H1 (cell line): ENCODE data around the gene SLC38A8. TPM values are rescaled to one million over a fixed set of nuclear protein-coding genes. Genes with fewer than 3 reads are reported as not detected.

Source experiments
- CTCF ChIA-PET: fragments of 300-600 bp; sonication (Branson Sonifier 250); formaldehyde crosslinking; loops from one replicate; lab custom pipeline; 2021; ENCODE audit not compliant: partially characterized antibody; lab: Charles Lee
- POLR2A ChIA-PET: fragments of 300-600 bp; sonication (Branson Sonifier 250); formaldehyde crosslinking; loops from one replicate; lab custom pipeline; 2021; ENCODE audit warnings: inconsistent platforms; ENCODE audit not compliant: partially characterized antibody; lab: Charles Lee
- DNase-seq, 2 experiments: peaks; one replicate each; pipeline versions ENCODE4 v3.0.0 to v3.0.0-alpha.2; 2010 to 2022; ENCODE audit warnings: low spot score in 2 of 2, low read depth in 1 of 2, mixed read lengths in 1 of 2
- FAIRE-seq: peaks from 2 replicates; lab custom pipeline; 2011; peaks lifted over from hg19 to GRCh38; lab: Jason Lieb, UNC
- H2AFZ ChIP-seq: 2 replicates; pipeline ENCODE4 v1.8.1; 2012; ENCODE audit warnings: low read length, inconsistent platforms
- H2AK5ac ChIP-seq: 2 replicates; pipeline ENCODE4 v1.6.1; 2013; ENCODE audit warnings: low read depth, low read length
- H2BK120ac ChIP-seq: replicated peaks from 2 replicates; pipeline ENCODE3; 2013; ENCODE audit warnings: low read depth, low read length, inconsistent platforms
- H2BK12ac ChIP-seq: 2 replicates; pipeline ENCODE4 v1.6.1; 2013; ENCODE audit warnings: low read depth, low read length
- H2BK15ac ChIP-seq: 2 replicates; pipeline ENCODE4 v1.6.1; 2013; ENCODE audit warnings: low read length
- H2BK20ac ChIP-seq: 2 replicates; pipeline ENCODE4 v1.6.1; 2013; ENCODE audit warnings: low read length
- H2BK5ac ChIP-seq: 2 replicates; pipeline ENCODE4 v1.6.1; 2013; ENCODE audit warnings: low read depth, low read length
- H3K14ac ChIP-seq: 2 replicates; pipeline ENCODE4 v1.6.1; 2013; ENCODE audit warnings: inconsistent platforms; ENCODE audit not compliant: insufficient read length
- H3K18ac ChIP-seq: 2 replicates; pipeline ENCODE4 v1.6.1; 2013; ENCODE audit warnings: low read length; ENCODE audit errors: extremely low read depth
- H3K23ac ChIP-seq: 2 replicates; pipeline ENCODE4 v1.6.1; 2013; ENCODE audit warnings: inconsistent platforms; ENCODE audit not compliant: insufficient read length
- H3K23me2 ChIP-seq: 2 replicates; pipeline ENCODE4 v1.6.1; 2013; ENCODE audit warnings: low read depth, low read length
- H3K27ac ChIP-seq: 2 replicates; pipeline ENCODE4 v1.6.1; 2011; ENCODE audit warnings: low read depth, low read length, inconsistent platforms
- H3K27me3 ChIP-seq, 4 experiments: replicated peaks in 1 of 4; 1 replicate in 1 of 4; 2 replicates in 3 of 4; pipeline versions ENCODE4 v1.6.1 to v1.8.1; 2011 to 2013; ENCODE audit warnings: low read length in 3 of 4, mild to moderate bottlenecking in 3 of 4, inconsistent platforms in 2 of 4, mixed read lengths in 2 of 4, moderate library complexity in 1 of 4; ENCODE audit not compliant: control insufficient read depth in 3 of 4, insufficient read depth in 3 of 4; ENCODE audit errors: extremely low read depth in 1 of 4
- H3K36me3 ChIP-seq, 4 experiments: 2 replicates each; pipeline versions ENCODE4 v1.6.1 to v1.8.1; 2011 to 2013; ENCODE audit warnings: mild to moderate bottlenecking in 4 of 4, low read length in 3 of 4, moderate library complexity in 2 of 4, control low read depth in 1 of 4, inconsistent platforms in 1 of 4; ENCODE audit not compliant: insufficient read depth in 4 of 4, control insufficient read depth in 2 of 4
- H3K4ac ChIP-seq: replicated peaks from 2 replicates; pipeline ENCODE3; 2013; ENCODE audit warnings: low read length, low read depth, mixed read lengths, inconsistent platforms; ENCODE audit not compliant: insufficient read length
- H3K4me1 ChIP-seq, 4 experiments: replicated peaks in 1 of 4; 1 replicate in 1 of 4; 2 replicates in 3 of 4; pipeline versions ENCODE4 v1.6.1 to v1.8.1; 2011 to 2013; ENCODE audit warnings: low read length in 3 of 4, inconsistent platforms in 2 of 4, mixed read lengths in 1 of 4; ENCODE audit not compliant: insufficient read depth in 4 of 4, control insufficient read depth in 3 of 4
- H3K4me2 ChIP-seq, 2 experiments: 2 replicates each; pipeline versions ENCODE4 v1.6.1 to v1.8.1; 2011 to 2013; ENCODE audit warnings: low read depth in 2 of 2, low read length in 2 of 2, control low read depth in 1 of 2, inconsistent platforms in 1 of 2, mild to moderate bottlenecking in 1 of 2; ENCODE audit not compliant: insufficient read depth in 1 of 2
- H3K4me3 ChIP-seq, 4 experiments: fragments of 200-600, 300-600 bp in 1 of 4; sonication (generic), shearing (Covaris generic), sonication (Bioruptor Twin) in 1 of 4; 2 replicates each; pipeline versions ENCODE4 v1.5.1 to v1.8.1; 2011 to 2016; ENCODE audit warnings: low read length in 4 of 4, low read depth in 3 of 4, control low read depth in 2 of 4, inconsistent platforms in 2 of 4, mild to moderate bottlenecking in 2 of 4, mixed read lengths in 1 of 4, moderate library complexity in 1 of 4; ENCODE audit not compliant: insufficient read depth in 2 of 4; ENCODE audit errors: extremely low read depth in 1 of 4
- H3K56ac ChIP-seq: replicated peaks from 2 replicates; pipeline ENCODE3; 2013; ENCODE audit warnings: low read depth, mild to moderate bottlenecking, mixed read lengths, low read length, inconsistent platforms; ENCODE audit not compliant: insufficient read length
- H3K79me1 ChIP-seq: 2 replicates; pipeline ENCODE4 v1.6.1; 2013; ENCODE audit warnings: low read depth, low read length, control low read depth
- H3K79me2 ChIP-seq, 2 experiments: 2 replicates each; pipeline versions ENCODE4 v1.6.1 to v1.8.1; 2012 to 2013; ENCODE audit warnings: low read length in 2 of 2, mild to moderate bottlenecking in 2 of 2, inconsistent platforms in 1 of 2; ENCODE audit not compliant: insufficient read depth in 2 of 2, control insufficient read depth in 1 of 2
- H3K9ac ChIP-seq, 4 experiments: replicated peaks in 1 of 4; 1 replicate in 1 of 4; 2 replicates in 3 of 4; pipeline versions ENCODE4 v1.6.1 to v1.8.1; 2011 to 2013; ENCODE audit warnings: low read depth in 3 of 4, low read length in 3 of 4, control low read depth in 2 of 4, mild to moderate bottlenecking in 2 of 4, moderate library complexity in 2 of 4, inconsistent platforms in 1 of 4; ENCODE audit errors: extremely low read depth in 1 of 4
- H3K9me3 ChIP-seq, 2 experiments: 2 replicates each; pipeline versions ENCODE4 v1.6.1 to v1.8.1; 2012 to 2013; ENCODE audit warnings: mild to moderate bottlenecking in 2 of 2, moderate library complexity in 2 of 2, control low read depth in 1 of 2, inconsistent platforms in 1 of 2, low read depth in 1 of 2, low read length in 1 of 2, mixed read lengths in 1 of 2; ENCODE audit not compliant: insufficient read depth in 2 of 2
- H4K20me1 ChIP-seq, 2 experiments: replicated peaks in 1 of 2; 2 replicates each; pipeline versions ENCODE3 to v1.8.1; 2011 to 2013; ENCODE audit warnings: inconsistent platforms in 2 of 2, low read length in 2 of 2, mild to moderate bottlenecking in 1 of 2; ENCODE audit not compliant: insufficient read depth in 2 of 2, control insufficient read depth in 1 of 2
- H4K5ac ChIP-seq: 2 replicates; pipeline ENCODE4 v1.6.1; 2013; ENCODE audit warnings: low read length, low read depth, mixed read lengths, inconsistent platforms; ENCODE audit not compliant: insufficient read length
- H4K8ac ChIP-seq: 2 replicates; pipeline ENCODE4 v1.8.0; 2013; ENCODE audit warnings: mild to moderate bottlenecking, moderate library complexity, low read length, inconsistent platforms; ENCODE audit not compliant: insufficient read depth; ENCODE audit errors: extremely low read depth
- H4K91ac ChIP-seq: replicated peaks from 2 replicates; pipeline ENCODE3; 2013; ENCODE audit warnings: low read length, mixed read lengths, inconsistent platforms; ENCODE audit not compliant: insufficient read length
- EGR1 ChIP-seq: IDR thresholded peaks from 2 replicates; pipeline ENCODE4 v1.6.1; 2011; ENCODE audit warnings: low read depth, low read length, borderline replicate concordance
- GTF2F1 ChIP-seq: IDR thresholded peaks from 2 replicates; pipeline ENCODE4 v1.6.1; 2012; ENCODE audit warnings: low read depth, low read length, improper control_type of control experiment, borderline replicate concordance
- RAD21 ChIP-seq, 2 experiments: IDR thresholded peaks in 1 of 2; conservative IDR thresholded peaks in 1 of 2; 2 replicates each; pipeline ENCODE4 v1.6.1; 2011; ENCODE audit warnings: low read depth in 2 of 2, low read length in 2 of 2, improper control_type of control experiment in 1 of 2, inconsistent platforms in 1 of 2, mild to moderate bottlenecking in 1 of 2, moderate library complexity in 1 of 2
- RXRA ChIP-seq: IDR thresholded peaks from 2 replicates; pipeline ENCODE4 v1.6.1; 2011; ENCODE audit warnings: low read depth, mild to moderate bottlenecking, low read length, moderate library complexity; ENCODE audit not compliant: insufficient read depth
- SIRT6 ChIP-seq: IDR thresholded peaks from one replicate; pipeline ENCODE4 v1.7.1; 2012; ENCODE audit warnings: low read length, inconsistent platforms
- SIX5 ChIP-seq: IDR thresholded peaks from 2 replicates; pipeline ENCODE4 v1.6.1; 2011; ENCODE audit warnings: mild to moderate bottlenecking, low read depth, low read length
- YY1 ChIP-seq: IDR thresholded peaks from 2 replicates; pipeline ENCODE4 v1.6.1; 2011; ENCODE audit warnings: low read depth, mild to moderate bottlenecking, low read length
- WGBS, 2 experiments: shearing (Covaris generic) in 1 of 2; methylation state at CpG; one replicate each; pipeline versions ENCODE4 v1.1.6 to v1.1.7; 2013 to 2015; ENCODE audit warnings: low lambda C conversion rate in 2 of 2, mixed read lengths in 2 of 2, inconsistent platforms in 1 of 2, low coverage in 1 of 2, missing lambda C conversion rate in 1 of 2; ENCODE audit not compliant: insufficient replicate concordance in 2 of 2, insufficient coverage in 1 of 2, insufficient read length in 1 of 2; ENCODE audit errors: extremely low coverage in 1 of 2, missing lambda C conversion rate in 1 of 2; 5-methylcytosine and 5-hydroxymethylcytosine counted together
- polyA plus RNA-seq, 7 experiments: library from polyadenylated mRNA; depleted of rRNA in 3 of 7; stranded (reverse) in 5 of 7; unstranded in 2 of 7; fragments of >200 nt in 5 of 7; fragments of 200-250 nt in 2 of 7; gene quantifications; 1 replicate in 5 of 7; 2 replicates in 1 of 7; 4 replicates in 1 of 7; pipeline versions ENCODE4 v1.2.1 to v1.2.3, GENCODE V29; 2011 to 2013; ENCODE audit warnings: missing spikeins in 2 of 7, mixed read lengths in 2 of 7
- total RNA-seq: library from RNA; stranded (reverse); fragmentation: NEBNext Ultra II Directional; extraction: Animal tissue kit (Norgen Biotek cat#: 25700); gene quantifications from 2 replicates; pipeline ENCODE4 v1.2.1, GENCODE V29; 2021

SLC38A8 gene
- total and polyA plus RNA-seq, 2 of the 8 experiments (the other 6 are each of a cell fraction or from before 2014, with no cell fraction given) = 0.08 TPM; not detected in 1

GRCh38 chr16:84050316-84050715 lies 7.7 kb upstream of the SLC38A8 start:
- no peak overlapping the region; the same call in 1 of the 2 replicates for H2BK5ac ChIP-seq
- H2AK5ac ChIP-seq = no peak overlapping the region
- no peak overlapping the region for H3K56ac ChIP-seq
- DNase-seq (no peak), FAIRE-seq (no peak)
- no peak overlapping the region for H2BK12ac ChIP-seq
- H4K91ac ChIP-seq = no peak overlapping the region
- ChIA-PET CTCF (interaction anchor here (0.7 to 21.4 kb wide), 4 partner anchors 11 to 306 kb away, joined by 3 to 366 read pairs (median 44); partner anchors contain the start of gene OSGIN1), POLR2A (no interaction called here)
- no peak overlapping the region for H3K9ac ChIP-seq
- H4K20me1 ChIP-seq = peaks cover 0 to 3% of the 10 kb centered on the region in 2 experiments
- H4K5ac ChIP-seq = no peak overlapping the region
- no peak overlapping the region for H3K4me2 ChIP-seq
- H3K14ac ChIP-seq = no peak overlapping the region
- H3K27ac ChIP-seq = no peak overlapping the region
- H3K79me2 ChIP-seq = no peaks in the 10 kb centered on the region
- H3K4me3 ChIP-seq = no peak overlapping the region
- H3K23ac ChIP-seq = no peak overlapping the region
- H3K4me1 ChIP-seq = no peaks in the 10 kb centered on the region
- no peak overlapping the region for H3K4ac ChIP-seq
- no peaks in the 10 kb centered on the region for H3K9me3 ChIP-seq
- peaks cover 2% of the 10 kb centered on the region; the same call in 1 of the 2 replicates for H3K79me1 ChIP-seq
- no peak overlapping the region for H2AFZ ChIP-seq
- no peak overlapping the region for H3K18ac ChIP-seq
- no peak overlapping the region for H2BK15ac ChIP-seq
- H4K8ac ChIP-seq = peak overlapping the region; percentile 73; the same call in 1 of the 2 replicates
- H3K23me2 ChIP-seq = no peaks in the 10 kb centered on the region
- H2BK120ac ChIP-seq = no peak overlapping the region
- H3K36me3 ChIP-seq = peaks cover 0 to 17% (median 6%) of the 10 kb centered on the region in 4 experiments; a peak in 4 of 8 replicates
- TF ChIP-seq SIX5 = no peak
- TF ChIP-seq RXRA = no peak
- TF ChIP-seq EGR1 = no peak
- TF ChIP-seq SIRT6 = no peak
- no peak for TF ChIP-seq YY1
- TF ChIP-seq RAD21 (IDR thresholded peaks at IDR 0.05 in 1 of 2, conservative IDR thresholded peaks at IDR 0.05 in 1 of 2; ENCODE audit: low read depth in 2 of 2, low read length in 2 of 2) = no peak
- TF ChIP-seq GTF2F1 = no peak
- H3K27me3 ChIP-seq = no peaks in the 10 kb centered on the region
- no peak overlapping the region for H2BK20ac ChIP-seq
- 86% methylated on average over 8 of the region's 9 CpGs; no CpG with 5 or more reads in 1 of the 2 experiments for WGBS, 2 experiments
